AG09309 (cell line): ENCODE measurements around the gene KIF5C.

Source experiments
- DNase-seq: peaks from one replicate; pipeline ENCODE4 v3.0.0-alpha.2; 2010; ENCODE audit warnings: low read depth
- H3K4me3 ChIP-seq: 2 replicates; pipeline ENCODE4 v1.5.1; 2011; ENCODE audit warnings: mild to moderate bottlenecking, low read depth, low read length, moderate library complexity; ENCODE audit not compliant: control insufficient read depth
- TF ChIP-seq, protein P1 (sequence below): IDR thresholded peaks from 2 replicates; pipeline ENCODE4 v1.5.1; 2011; ENCODE audit warnings: mild to moderate bottlenecking, low read depth, low read length, inconsistent platforms; ENCODE audit not compliant: insufficient read depth, control insufficient read depth; ENCODE audit errors: missing control alignments

KIF5C gene

GRCh38 chr2:149015926-149016563 is 141.0 kb downstream of the KIF5C start:
- no peak overlapping the region for H3K4me3 ChIP-seq
- TF ChIP-seq, protein P1, sequence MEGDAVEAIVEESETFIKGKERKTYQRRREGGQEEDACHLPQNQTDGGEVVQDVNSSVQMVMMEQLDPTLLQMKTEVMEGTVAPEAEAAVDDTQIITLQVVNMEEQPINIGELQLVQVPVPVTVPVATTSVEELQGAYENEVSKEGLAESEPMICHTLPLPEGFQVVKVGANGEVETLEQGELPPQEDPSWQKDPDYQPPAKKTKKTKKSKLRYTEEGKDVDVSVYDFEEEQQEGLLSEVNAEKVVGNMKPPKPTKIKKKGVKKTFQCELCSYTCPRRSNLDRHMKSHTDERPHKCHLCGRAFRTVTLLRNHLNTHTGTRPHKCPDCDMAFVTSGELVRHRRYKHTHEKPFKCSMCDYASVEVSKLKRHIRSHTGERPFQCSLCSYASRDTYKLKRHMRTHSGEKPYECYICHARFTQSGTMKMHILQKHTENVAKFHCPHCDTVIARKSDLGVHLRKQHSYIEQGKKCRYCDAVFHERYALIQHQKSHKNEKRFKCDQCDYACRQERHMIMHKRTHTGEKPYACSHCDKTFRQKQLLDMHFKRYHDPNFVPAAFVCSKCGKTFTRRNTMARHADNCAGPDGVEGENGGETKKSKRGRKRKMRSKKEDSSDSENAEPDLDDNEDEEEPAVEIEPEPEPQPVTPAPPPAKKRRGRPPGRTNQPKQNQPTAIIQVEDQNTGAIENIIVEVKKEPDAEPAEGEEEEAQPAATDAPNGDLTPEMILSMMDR = no peak
- DNase-seq = no peak

DNA sequence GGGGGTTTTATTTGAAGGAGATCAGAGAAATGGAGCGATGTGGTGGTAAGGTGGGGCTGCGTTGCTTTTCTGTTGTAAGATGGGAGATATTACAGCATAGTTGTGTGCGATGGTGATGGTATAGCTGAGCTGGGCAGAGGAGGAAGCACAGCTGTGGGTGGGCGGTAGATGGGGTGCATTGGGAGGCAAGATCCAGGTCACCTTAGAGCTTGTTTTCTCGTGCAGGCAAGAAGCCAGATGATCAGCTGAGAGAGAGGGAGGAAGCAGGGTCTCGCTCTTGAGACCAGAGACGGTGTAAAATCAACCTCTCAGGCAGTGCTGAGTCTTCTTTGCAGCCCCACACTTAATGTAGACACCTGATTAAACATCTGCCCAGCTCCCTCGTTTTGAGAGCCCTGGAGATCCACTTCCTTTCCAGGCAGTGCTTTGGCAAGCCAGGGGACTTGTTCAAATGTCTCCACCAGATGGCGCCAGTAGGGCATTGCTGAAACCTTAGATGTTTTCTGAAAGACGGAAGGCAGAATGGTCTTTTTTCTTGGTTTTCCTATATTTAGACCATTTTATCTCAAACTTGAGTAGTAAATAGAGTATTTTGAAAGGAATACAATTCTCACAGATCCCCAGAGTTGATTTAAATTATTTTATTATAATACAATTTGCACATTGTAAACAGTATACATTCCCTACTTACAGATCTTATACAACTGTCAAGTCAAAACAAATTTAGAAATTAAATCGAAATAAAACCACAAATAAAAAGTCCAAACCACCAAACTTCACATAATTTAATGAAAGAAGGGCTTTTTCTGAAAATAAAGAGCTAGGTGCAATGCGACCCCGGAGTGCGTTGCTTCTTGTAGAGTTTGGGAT is 142.3 kb downstream of the KIF5C start:
- H3K4me3 ChIP-seq = no peak overlapping the region
- no peak for DNase-seq
- TF ChIP-seq, protein P1 = peak; percentile 89

- DNase-seq = no peak
- TF ChIP-seq, protein P1 = no peak
- H3K4me3 ChIP-seq = no peak overlapping the region
Observed at GRCh38 chr2:149018981-149019380, 144.0 kb downstream of the KIF5C start.

- no peak overlapping the region for H3K4me3 ChIP-seq
- TF ChIP-seq, protein P1 = no peak
- DNase-seq = no peak
Observed at GRCh38 chr2:149019768-149020167, 144.7 kb downstream of the KIF5C start.

DNA sequence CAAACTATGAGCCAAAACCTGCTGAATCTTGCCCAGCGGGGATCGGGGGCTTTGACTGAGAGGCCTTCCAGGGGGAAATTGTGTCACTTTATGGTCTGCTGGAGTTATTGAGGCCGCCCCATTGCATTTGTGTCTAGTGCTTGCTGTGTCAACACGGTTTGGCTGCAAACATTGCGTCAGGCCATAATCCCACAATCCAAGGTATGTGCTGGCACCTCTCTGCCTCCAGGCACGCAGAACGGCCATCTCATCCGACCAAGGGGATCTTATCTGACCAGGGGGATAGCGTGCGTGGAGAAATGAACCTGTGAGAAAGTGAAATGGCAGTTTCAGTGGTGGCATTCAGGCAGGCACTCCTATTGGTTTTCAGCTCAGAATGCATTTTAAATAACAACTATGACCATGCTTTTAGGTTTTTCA is 145.4 kb downstream of the KIF5C start:
- no peak overlapping the region for H3K4me3 ChIP-seq
- TF ChIP-seq, protein P1 = no peak
- DNase-seq = no peak

- no peak for DNase-seq
- no peak overlapping the region for H3K4me3 ChIP-seq
- TF ChIP-seq, protein P1 = no peak
Observed at GRCh38 chr2:149021271-149021719, 146.3 kb downstream of the KIF5C start.
